UCSD-AML1 (cell line): ENCODE results near the gene ECI2.
"Not testable (repeated sequence)": the region's sequence is repeated elsewhere in the genome, so short reads cannot be mapped to it uniquely, and the experiment has no call there.

Experiments used
- DNase-seq: peaks from one replicate; lab custom pipeline; 2025; ENCODE audit not compliant: unreplicated experiment; lab: John Stamatoyannopoulos, UW

Gene ECI2

GRCh38 chr6:4103929-4104328, 31.4 kb downstream of the ECI2 start:
- no peak for DNase-seq

- DNase-seq: no peak
Observed at GRCh38 chr6:4102687-4103244, 32.6 kb downstream of the ECI2 start.

- no peak for DNase-seq
Observed at GRCh38 chr6:4101298-4101697, 34.1 kb downstream of the ECI2 start.

GRCh38 chr6:4100655-4101054, 34.7 kb downstream of the ECI2 start:
- no peak for DNase-seq

- no peak for DNase-seq
Observed at GRCh38 chr6:4093288-4093687, 42.1 kb downstream of the ECI2 start.

- no peak for DNase-seq
Observed at GRCh38 chr6:4091941-4092340, 43.4 kb downstream of the ECI2 start.

- DNase-seq: not testable (repeated sequence)
Observed at GRCh38 chr6:4090043-4090442, 45.3 kb downstream of the ECI2 start.

GRCh38 chr6:4088704-4089103, 46.7 kb downstream of the ECI2 start:
- DNase-seq: no peak

GRCh38 chr6:4085332-4085700, 50.1 kb downstream of the ECI2 start:
- DNase-seq: no peak

GRCh38 chr6:4084444-4085331, 50.7 kb downstream of the ECI2 start:
- DNase-seq: no peak

GRCh38 chr6:4078691-4079471, 56.5 kb downstream of the ECI2 start, which contains the start of gene FAM217A:
Gene FAM217A, minus strand, starts transcription at chr6:4079137. Its CDS starts 1,723 bp downstream, at chr6:4077414.
- DNase-seq: no peak

GRCh38 chr6:4074478-4075235, 60.7 kb downstream of the ECI2 start:
- DNase-seq: no peak

- no peak for DNase-seq
Observed at GRCh38 chr6:4071330-4071729, 64.0 kb downstream of the ECI2 start.

- no peak for DNase-seq
Observed at GRCh38 chr6:4069199-4069598, 66.2 kb downstream of the ECI2 start.

- no peak for DNase-seq
Observed at GRCh38 chr6:4067673-4068072, 67.7 kb downstream of the ECI2 start.

GRCh38 chr6:4066029-4066755, 69.2 kb downstream of the ECI2 start:
- no peak for DNase-seq
